Glomerular endothelial cell (primary cell): Measurements from ENCODE around the gene BMPR2. TPM values are rescaled to one million over a fixed set of nuclear protein-coding genes. Genes with fewer than 3 reads are reported as not detected.
A peak's percentile ranks its signal among the peaks of the same experiment; 100 is the strongest.
"Not testable (repeated sequence)": the region's sequence is repeated elsewhere in the genome, so short reads cannot be mapped to it uniquely, and the experiment has no call there.

Experiments
- DNase-seq: peaks from one replicate; pipeline ENCODE4 v3.0.0-alpha.2; 2011; ENCODE audit warnings: low read depth, low spot score; ENCODE audit errors: extremely low read depth
- total RNA-seq: library from RNA; depleted of rRNA; stranded (reverse); fragments of >200 nt; gene quantifications from 2 replicates; pipeline ENCODE4 v1.2.3, GENCODE V29; 2015

Gene BMPR2
- total RNA-seq, 1 donor from 2014 or later = 141 TPM

GRCh38 chr2:202444000-202444399, 67.9 kb downstream of the BMPR2 start:
- DNase-seq = no peak

- no peak for DNase-seq
Observed at GRCh38 chr2:202449344-202449743, 73.2 kb downstream of the BMPR2 start.

GRCh38 chr2:202450785-202451184, 74.7 kb downstream of the BMPR2 start:
- no peak for DNase-seq

- no peak for DNase-seq
Observed at GRCh38 chr2:202452744-202453143, 76.6 kb downstream of the BMPR2 start.

GRCh38 chr2:202454536-202454935, 78.4 kb downstream of the BMPR2 start:
- DNase-seq = no peak

- no peak for DNase-seq
Observed at GRCh38 chr2:202455114-202455513, 79.0 kb downstream of the BMPR2 start.

- no peak for DNase-seq
Observed at GRCh38 chr2:202460119-202460518, 84.0 kb downstream of the BMPR2 start.

GRCh38 chr2:202479090-202479489, 103.0 kb downstream of the BMPR2 start:
- DNase-seq = no peak

GRCh38 chr2:202479610-202480009, 103.5 kb downstream of the BMPR2 start:
- no peak for DNase-seq

GRCh38 chr2:202486351-202486750, 110.2 kb downstream of the BMPR2 start:
- no peak for DNase-seq

GRCh38 chr2:202488671-202489070, 112.5 kb downstream of the BMPR2 start:
- DNase-seq = no peak

- no peak for DNase-seq
Observed at GRCh38 chr2:202490479-202490878, 114.4 kb downstream of the BMPR2 start.

GRCh38 chr2:202491514-202491913, 115.4 kb downstream of the BMPR2 start:
- no peak for DNase-seq

GRCh38 chr2:202494300-202495229, 118.4 kb downstream of the BMPR2 start:
- DNase-seq = peak; percentile 18

GRCh38 chr2:202495230-202495604, 119.1 kb downstream of the BMPR2 start:
- no peak for DNase-seq

- not testable (repeated sequence) for DNase-seq
Observed at GRCh38 chr2:202496835-202497472, 120.8 kb downstream of the BMPR2 start.

- DNase-seq = not testable (repeated sequence)
Observed at GRCh38 chr2:202497473-202497866, 121.3 kb downstream of the BMPR2 start.

GRCh38 chr2:202499841-202500240, 123.7 kb downstream of the BMPR2 start:
- not testable (repeated sequence) for DNase-seq

GRCh38 chr2:202503276-202503675, 127.1 kb downstream of the BMPR2 start:
- DNase-seq = not testable (repeated sequence)

- DNase-seq = no peak
Observed at GRCh38 chr2:202508686-202509085, 132.6 kb downstream of the BMPR2 start.

- DNase-seq = no peak
Observed at GRCh38 chr2:202510911-202511310, 134.8 kb downstream of the BMPR2 start.

GRCh38 chr2:202512176-202512575, 136.0 kb downstream of the BMPR2 start:
- DNase-seq = no peak
